ENCODE data around the gene DENND6B.
A peak's percentile ranks its signal among the peaks of the same experiment; 100 is the strongest.

GRCh38 chr22:50341977-50342650 is 15.3 kb upstream of the DENND6B start:
- TF ChIP-seq POLR2A (IDR thresholded peaks at IDR 0.05; ENCODE audit: insufficient read depth in 1 of 2, low read depth in 2 of 2, low read length in 2 of 2) (0 out of 4 replicates have a peak, but pooled peaks of 1 of the 2 experiments have one; percentile 6), MED8 (CRISPR knock-in tag; IDR thresholded peaks at IDR 0.05; ENCODE audit: insufficient replicate concordance) (no peak), ZBTB4 (CRISPR knock-in tag; IDR thresholded peaks at IDR 0.05; ENCODE audit: borderline replicate concordance) (no peak), HNRNPLL (IDR thresholded peaks at IDR 0.05; ENCODE audit: low read depth, low read length, poor library complexity, severe bottlenecking) (no peak), ZBTB40 (IDR thresholded peaks at IDR 0.05) (no peak), ZBTB40 (CRISPR knock-in tag; IDR thresholded peaks at IDR 0.05) (peak; percentile 32; the same call in 1 of the 2 replicates), ZBTB43 (CRISPR knock-in tag; conservative IDR thresholded peaks at IDR 0.05) (no peak), TCF7L2 (IDR thresholded peaks at IDR 0.05; ENCODE audit: low read depth, low read length) (no peak), ZNF777 (CRISPR knock-in tag; IDR thresholded peaks at IDR 0.05) (peak; percentile 84), EP300 (IDR thresholded peaks at IDR 0.05; ENCODE audit: low read depth in 2 of 2, low read length in 2 of 2) (0 out of 4 replicates have a peak, but pooled peaks of 1 of the 2 experiments have one; percentile 17), EP300 (CRISPR knock-in tag; IDR thresholded peaks at IDR 0.05; ENCODE audit: borderline replicate concordance) (no peak), BATF2 (CRISPR knock-in tag; IDR thresholded peaks at IDR 0.05) (no peak), ZBTB7A (CRISPR knock-in tag; IDR thresholded peaks at IDR 0.05) (no peak), EZH2 (conservative IDR thresholded peaks at IDR 0.05; ENCODE audit: low read depth, low read length) (no peak)

Data from HepG2 (cell line).